ENCODE results near the gene TUBB. TPM values are rescaled to one million over a fixed set of nuclear protein-coding genes. Genes with fewer than 3 reads are reported as not detected.

The TUBB gene
- total and polyA plus RNA-seq, 2 donors (not counting 1 experiment from before 2014, with no cell fraction given): 102 to 295 TPM

GRCh38 chr6:30740540-30740870, 20.4 kb downstream of the TUBB start:
- Mint-ChIP-seq H3K4me3 (peak overlapping the region; percentile 41), H3K9me3 (ENCODE audit: insufficient read depth) (no peaks in the 10 kb centered on the region), H3K27me3 (no peaks in the 10 kb centered on the region), H3K27ac (peak overlapping the region; percentile 13), H3K4me1 (peaks cover 65% of the 10 kb centered on the region)
- 100% methylated on average over 1 of the region's 2 CpGs for WGBS (ENCODE audit: insufficient coverage)
- POLR2A ChIA-PET: no interaction called here
- no peak for TF ChIP-seq EZH2 (IDR thresholded peaks at IDR 0.05; ENCODE audit: borderline replicate concordance, insufficient read depth, low read depth, low read length, poor library complexity, severe bottlenecking)
- TF ChIP-seq CTCF (IDR thresholded peaks at IDR 0.05): no peak
- Histone ChIP-seq H4K20me1 (ENCODE audit: control insufficient read depth, insufficient read depth, low read length, poor library complexity, severe bottlenecking) (no peaks in the 10 kb centered on the region), H3K4me2 (replicated peaks; ENCODE audit: low read depth, low read length, poor library complexity, severe bottlenecking) (no peak overlapping the region), H3K4me3 (ENCODE audit: control extremely low read depth in 1 of 5, extremely low read depth in 1 of 5, insufficient read depth in 1 of 5, low read depth in 2 of 5, low read length in 4 of 5) (no peak overlapping the region), H3K9me3 (ENCODE audit: control extremely low read depth in 1 of 3, control insufficient read depth in 2 of 3, insufficient read depth in 1 of 3, low read length in 2 of 3) (no peaks in the 10 kb centered on the region), H3K36me3 (replicated peaks in 1 of 2; ENCODE audit: control extremely low read depth in 1 of 2, control insufficient read depth in 1 of 2, extremely low read depth in 1 of 2, insufficient read depth in 2 of 2, low read length in 1 of 2) (peaks cover 0 to 9% of the 10 kb centered on the region in 2 experiments), H3K9ac (ENCODE audit: low read length) (no peak overlapping the region), H2AFZ (ENCODE audit: insufficient read depth, low read depth, low read length, poor library complexity, severe bottlenecking) (no peak overlapping the region), H3K79me2 (ENCODE audit: control insufficient read depth, insufficient read depth, low read length) (peaks cover 4% of the 10 kb centered on the region), H3K27me3 (replicated peaks in 1 of 4; ENCODE audit: control extremely low read depth in 1 of 4, control insufficient read depth in 3 of 4, insufficient read depth in 4 of 4, low read length in 3 of 4) (no peaks in the 10 kb centered on the region), H3K4me1 (ENCODE audit: control insufficient read depth in 2 of 2, insufficient read depth in 2 of 2, low read length in 2 of 2) (peaks cover 38 to 55% of the 10 kb centered on the region in 2 donors), H3K27ac (ENCODE audit: low read length in 2 of 2) (no peak overlapping the region)
- ATAC-seq (ENCODE audit: low read depth) (no peak), DNase-seq (no peak)
- intact Hi-C loops (cut with micrococcal nuclease): loop anchor here (5.0 to 10.0 kb wide), 3 partner anchors 54 to 172 kb away; partner anchors contain the start of genes ABCF1 and VARS2
- CTCF ChIA-PET: interaction anchor here (0.7 to 4.4 kb wide), 7 partner anchors 10 to 290 kb away, joined by 3 to 23 read pairs (median 5); no protein-coding TSS in a partner anchor

DNA sequence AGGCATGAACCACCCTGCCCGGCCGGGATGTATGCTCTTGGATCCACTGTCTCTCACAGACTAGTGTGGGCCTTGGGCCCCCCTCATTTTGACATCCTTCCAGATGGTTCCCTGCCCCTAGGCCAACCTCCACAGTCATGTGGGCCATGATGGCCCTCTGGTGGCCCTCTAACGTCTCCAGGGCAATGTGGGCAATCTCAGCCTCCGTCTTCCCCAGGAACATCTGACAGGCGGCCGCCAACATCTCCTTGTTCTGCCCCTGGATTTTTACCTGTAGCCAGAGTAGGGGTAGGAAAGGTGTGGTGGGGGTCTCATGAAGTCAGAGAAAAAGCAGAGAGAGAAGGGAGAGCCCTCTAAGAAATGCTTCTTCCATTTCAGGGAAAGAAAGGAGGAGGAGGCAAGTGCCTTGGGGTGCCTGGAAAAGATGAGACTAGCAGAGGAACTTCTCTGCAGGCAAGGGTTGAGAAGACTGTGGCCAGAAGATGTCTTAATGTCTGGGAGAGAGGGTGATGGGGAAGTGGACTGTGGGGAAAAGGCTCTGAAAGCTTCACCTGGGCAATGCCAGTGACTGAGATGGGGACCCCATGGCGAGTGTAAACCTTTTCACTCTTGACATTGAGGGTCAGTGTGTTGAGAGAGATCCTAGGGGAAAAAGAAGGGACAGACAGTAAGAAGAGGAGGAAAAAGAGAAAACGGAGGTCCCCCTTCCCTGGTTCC, 21.1 kb downstream of the TUBB start:
- no peak overlapping the region for H3K9ac ChIP-seq (ENCODE audit: low read length)
- no peaks in the 10 kb centered on the region for H3K27me3 ChIP-seq (replicated peaks in 1 of 4; ENCODE audit: control extremely low read depth in 1 of 4, control insufficient read depth in 3 of 4, insufficient read depth in 4 of 4, low read length in 3 of 4)
- peak overlapping the region; percentile 80 for H2AFZ ChIP-seq (ENCODE audit: insufficient read depth, low read depth, low read length, poor library complexity, severe bottlenecking)
- no peaks in the 10 kb centered on the region for H4K20me1 ChIP-seq (ENCODE audit: control insufficient read depth, insufficient read depth, low read length, poor library complexity, severe bottlenecking)
- CTCF ChIA-PET: interaction anchor here (0.7 to 4.4 kb wide), 7 partner anchors 11 to 196 kb away, joined by 3 to 23 read pairs (median 5); no protein-coding TSS in a partner anchor
- Mint-ChIP-seq H3K4me3 (peak overlapping the region; percentile 87), H3K27me3 (no peaks in the 10 kb centered on the region), H3K9me3 (ENCODE audit: insufficient read depth) (no peaks in the 10 kb centered on the region), H3K27ac (peak overlapping the region; percentile 77), H3K4me1 (peaks cover 58% of the 10 kb centered on the region)
- WGBS (ENCODE audit: insufficient coverage): 93% methylated on average over 6 of the region's 8 CpGs
- H3K4me3 ChIP-seq (ENCODE audit: control extremely low read depth in 1 of 5, extremely low read depth in 1 of 5, insufficient read depth in 1 of 5, low read depth in 2 of 5, low read length in 4 of 5): peak overlapping the region in 2 of 5 experiments; percentile 76 to 82
- peaks cover 0 to 9% of the 10 kb centered on the region in 2 experiments for H3K36me3 ChIP-seq (replicated peaks in 1 of 2; ENCODE audit: control extremely low read depth in 1 of 2, control insufficient read depth in 1 of 2, extremely low read depth in 1 of 2, insufficient read depth in 2 of 2, low read length in 1 of 2)
- H3K4me1 ChIP-seq (ENCODE audit: control insufficient read depth in 2 of 2, insufficient read depth in 2 of 2, low read length in 2 of 2): peaks cover 30 to 48% of the 10 kb centered on the region in 2 donors
- TF ChIP-seq CTCF (IDR thresholded peaks at IDR 0.05) (no peak), EZH2 (IDR thresholded peaks at IDR 0.05; ENCODE audit: borderline replicate concordance, insufficient read depth, low read depth, low read length, poor library complexity, severe bottlenecking) (no peak)
- H3K9me3 ChIP-seq (ENCODE audit: control extremely low read depth in 1 of 3, control insufficient read depth in 2 of 3, insufficient read depth in 1 of 3, low read length in 2 of 3): no peaks in the 10 kb centered on the region
- POLR2A ChIA-PET: interaction anchor here (0.9 to 1.2 kb wide), 2 partner anchors 19 to 245 kb away, joined by 3 read pairs; no protein-coding TSS in a partner anchor
- peaks cover 4% of the 10 kb centered on the region for H3K79me2 ChIP-seq (ENCODE audit: control insufficient read depth, insufficient read depth, low read length)
- intact Hi-C loops (cut with micrococcal nuclease): loop anchor here (5.0 to 10.0 kb wide), 3 partner anchors 54 to 171 kb away; partner anchors contain the start of genes ABCF1 and VARS2
- H3K27ac ChIP-seq (ENCODE audit: low read length in 2 of 2): no peak overlapping the region
- H3K4me2 ChIP-seq (replicated peaks; ENCODE audit: low read depth, low read length, poor library complexity, severe bottlenecking): peak overlapping the region; percentile 92
- DNase-seq (no peak), ATAC-seq (ENCODE audit: low read depth) (no peak)

All from B cell (primary cell).